Measurements from ENCODE around the gene PDE4D. TPM values are rescaled to one million over a fixed set of nuclear protein-coding genes. Genes with fewer than 3 reads are reported as not detected.

PDE4D gene
- polyA plus RNA-seq, 1 donor = 40.8 TPM

DNA sequence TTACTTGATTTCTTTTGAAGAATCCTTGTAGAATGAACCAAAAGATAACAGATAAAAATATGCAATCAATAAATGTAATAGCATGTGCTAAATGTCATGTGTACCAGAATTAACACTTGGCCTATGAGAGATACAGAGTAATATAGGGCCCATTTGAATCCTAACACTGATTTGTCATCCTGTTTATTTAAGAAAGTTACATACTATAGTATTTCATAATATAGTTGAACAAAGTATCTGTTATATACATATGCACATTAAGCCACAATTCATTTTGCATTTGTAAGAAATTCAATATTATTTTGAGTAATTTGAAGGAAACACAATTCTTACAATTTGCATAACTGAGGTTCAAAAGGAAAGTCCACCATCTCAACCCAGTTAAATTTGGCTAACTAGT is 389.5 kb downstream of the PDE4D start:
- DNase-seq = no peak

DNA sequence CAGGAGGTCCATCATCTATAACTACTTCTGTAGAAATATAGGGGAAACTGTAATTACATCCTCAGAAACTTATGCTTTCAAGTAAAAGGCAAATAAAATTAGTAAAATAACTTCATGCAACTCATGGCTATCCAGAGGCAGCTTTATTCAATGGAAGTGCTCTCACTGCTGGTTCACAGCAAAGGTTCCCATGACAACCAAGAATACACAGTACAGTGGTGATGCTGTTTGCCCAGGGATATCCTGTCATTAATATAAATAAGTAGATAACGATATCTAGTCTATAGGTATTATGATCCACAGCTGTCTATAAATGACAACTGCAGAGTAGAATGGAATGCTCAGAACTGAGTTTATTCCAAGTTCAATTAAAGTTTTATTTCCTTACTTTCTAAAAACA is 390.3 kb downstream of the PDE4D start:
- no peak for DNase-seq

DNA sequence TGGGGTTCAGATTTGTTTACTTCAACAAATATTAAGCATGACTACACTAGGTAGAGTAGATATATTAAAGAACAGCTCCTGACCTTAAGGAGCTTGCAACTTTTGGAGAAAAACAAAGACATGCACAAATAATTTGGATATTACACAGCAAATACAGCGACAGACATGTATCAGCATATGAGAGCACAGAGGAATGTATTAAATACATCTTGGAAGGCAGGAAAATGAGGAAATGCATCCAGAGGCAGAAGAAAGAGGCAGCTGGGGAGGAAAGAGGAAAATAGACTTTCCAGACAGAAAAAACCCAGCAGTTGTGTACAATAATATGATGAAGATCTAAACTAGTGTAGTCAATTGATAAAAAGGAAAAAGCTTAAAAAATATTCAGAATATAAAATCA is 392.2 kb downstream of the PDE4D start:
- no peak for DNase-seq

DNA sequence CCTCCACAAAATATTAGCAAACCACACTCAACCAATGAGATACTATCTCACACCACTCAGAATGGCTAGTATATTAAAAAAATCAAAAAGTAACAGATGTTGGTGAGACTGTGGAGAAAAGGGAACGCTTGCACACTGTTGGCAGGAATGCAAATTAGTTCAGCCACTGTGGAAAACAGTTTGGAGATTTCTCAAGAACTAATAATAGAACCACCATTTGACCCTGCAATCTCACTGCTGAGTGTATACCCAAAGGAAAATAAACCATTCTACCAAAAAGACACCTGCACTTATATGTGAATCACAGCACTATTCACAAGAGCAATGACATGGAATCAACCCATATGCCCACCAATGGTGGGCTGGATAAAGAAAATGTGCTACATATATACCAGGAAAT is 393.5 kb downstream of the PDE4D start:
- DNase-seq = no peak

DNA sequence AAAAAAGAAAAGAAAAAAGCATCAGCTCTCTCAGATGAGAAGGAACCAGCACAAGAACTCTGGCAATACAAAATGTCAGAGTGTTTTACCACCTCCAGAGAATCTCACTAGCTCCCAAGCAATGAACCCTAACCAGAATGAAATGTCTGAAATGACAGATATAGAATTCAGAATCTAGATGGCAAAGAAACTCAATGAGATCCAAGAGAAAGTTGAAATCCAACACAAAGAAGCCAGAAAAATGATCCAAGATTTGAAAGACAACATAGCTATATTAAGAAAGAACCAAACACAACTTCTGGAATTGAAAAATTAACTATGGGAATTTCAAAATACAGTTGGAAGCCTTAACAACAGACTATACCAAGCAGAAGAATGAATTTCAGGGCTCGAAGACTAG is 396.3 kb downstream of the PDE4D start:
- DNase-seq = no peak

DNA sequence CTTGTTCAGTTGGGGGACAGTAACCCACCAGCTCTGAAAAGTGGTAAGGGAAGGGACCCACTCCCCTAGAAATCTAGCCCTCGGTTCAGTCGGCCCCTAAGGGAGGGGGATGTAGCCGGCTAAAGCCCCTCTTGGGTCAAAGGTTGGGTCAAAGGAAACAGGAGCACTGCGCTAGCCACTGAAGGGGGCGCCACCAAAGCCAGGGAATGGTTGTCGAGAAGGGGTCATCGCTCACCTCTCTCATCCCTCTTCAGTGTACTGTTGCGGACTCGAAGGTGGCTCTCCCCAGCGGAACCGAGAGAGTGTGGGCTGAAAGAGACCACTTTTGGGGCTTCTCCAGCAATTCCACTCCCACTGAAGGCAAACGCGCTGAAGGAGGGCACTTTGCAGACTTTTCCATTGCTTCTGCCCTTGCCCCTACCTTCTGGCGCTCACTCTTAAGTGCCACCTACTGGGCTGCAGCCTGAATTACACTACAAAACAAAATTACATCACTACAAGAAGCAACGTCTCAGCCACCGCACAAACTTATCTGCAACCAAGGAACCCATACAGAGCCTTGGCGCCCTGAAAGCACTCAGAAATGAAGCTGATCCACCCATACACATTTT is 396.9 kb downstream of the PDE4D start:
- DNase-seq = no peak

DNA sequence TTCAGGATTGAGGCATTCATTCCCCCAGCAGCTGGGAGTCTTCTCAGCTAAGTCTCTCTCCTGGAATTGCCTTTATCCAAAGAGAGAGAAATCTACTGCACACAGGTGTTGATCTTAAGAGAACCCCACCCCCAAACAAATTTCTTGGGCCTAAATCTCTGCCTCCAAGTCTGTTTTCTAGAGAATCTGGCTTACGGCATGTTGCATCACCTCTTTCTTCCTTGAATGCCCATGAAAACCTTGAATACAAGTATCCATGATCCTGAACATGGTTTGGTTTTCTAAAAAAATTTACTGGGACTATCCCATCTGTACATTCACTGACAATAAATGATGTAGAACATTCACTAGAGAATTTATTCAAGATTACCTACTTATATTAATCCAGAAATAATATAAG is 401.6 kb downstream of the PDE4D start:
- no peak for DNase-seq

DNA sequence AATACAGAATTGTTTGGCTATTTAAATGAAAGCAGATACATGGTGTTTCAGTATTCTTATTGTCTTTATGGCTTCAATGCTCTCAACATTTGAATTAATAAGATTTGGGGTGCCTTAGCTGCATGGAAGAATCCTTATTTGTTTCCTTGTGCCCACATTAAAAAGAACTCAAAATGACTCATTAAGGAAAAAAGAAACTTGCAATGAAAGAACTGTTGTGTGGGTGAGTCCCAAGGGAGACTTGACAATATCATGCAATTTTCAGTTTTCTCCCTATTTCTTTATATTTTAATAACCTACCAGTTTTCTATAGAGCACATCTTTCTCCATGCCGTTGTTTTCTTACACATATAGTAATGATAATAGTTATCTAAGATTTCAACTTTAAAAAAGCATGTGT is 404.0 kb downstream of the PDE4D start:
- no peak for DNase-seq

DNA sequence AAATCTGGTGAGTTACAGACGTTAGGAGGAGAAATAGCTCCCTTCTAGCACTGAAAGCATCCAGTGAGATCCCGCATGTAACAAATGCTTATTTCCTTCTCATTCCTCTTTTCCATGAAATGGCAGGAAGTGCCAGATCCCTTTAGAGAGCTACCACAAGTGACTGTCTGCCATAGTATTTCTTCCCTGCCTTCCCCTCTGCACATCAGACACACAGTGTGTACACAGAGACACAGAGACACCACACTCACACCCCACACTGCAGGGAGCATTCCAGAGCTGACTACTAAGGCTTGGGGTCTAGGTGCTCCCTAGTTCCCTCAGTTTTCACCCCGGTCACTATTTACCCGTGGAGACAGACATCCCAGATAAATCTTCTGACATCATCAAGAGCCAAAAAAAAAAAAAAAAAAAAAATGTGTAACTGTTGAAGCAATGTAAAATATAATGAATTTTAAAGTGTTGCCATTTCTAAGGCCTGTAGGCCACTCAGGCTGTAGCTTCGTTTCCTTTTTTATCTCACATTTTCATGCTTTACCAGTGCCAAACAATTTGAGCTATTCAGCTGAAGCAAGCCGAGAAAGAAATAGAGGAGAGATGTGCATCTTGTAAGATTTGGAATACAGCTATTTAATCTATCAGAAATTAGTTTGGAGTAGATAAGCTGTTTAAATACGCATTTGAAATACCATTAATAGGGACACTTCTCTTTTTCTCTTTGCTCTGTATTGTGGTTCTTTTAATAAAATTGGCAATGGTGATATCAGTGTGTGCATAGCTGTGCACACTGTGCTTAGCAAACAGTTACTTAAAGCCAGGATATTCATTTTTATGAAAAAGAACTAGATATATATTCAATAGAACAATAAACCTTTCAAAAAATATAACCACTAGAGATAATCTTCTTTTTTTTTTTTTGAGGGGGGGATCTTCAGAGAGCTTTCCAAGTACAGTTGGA is 405.5 kb downstream of the PDE4D start:
- DNase-seq = no peak

DNA sequence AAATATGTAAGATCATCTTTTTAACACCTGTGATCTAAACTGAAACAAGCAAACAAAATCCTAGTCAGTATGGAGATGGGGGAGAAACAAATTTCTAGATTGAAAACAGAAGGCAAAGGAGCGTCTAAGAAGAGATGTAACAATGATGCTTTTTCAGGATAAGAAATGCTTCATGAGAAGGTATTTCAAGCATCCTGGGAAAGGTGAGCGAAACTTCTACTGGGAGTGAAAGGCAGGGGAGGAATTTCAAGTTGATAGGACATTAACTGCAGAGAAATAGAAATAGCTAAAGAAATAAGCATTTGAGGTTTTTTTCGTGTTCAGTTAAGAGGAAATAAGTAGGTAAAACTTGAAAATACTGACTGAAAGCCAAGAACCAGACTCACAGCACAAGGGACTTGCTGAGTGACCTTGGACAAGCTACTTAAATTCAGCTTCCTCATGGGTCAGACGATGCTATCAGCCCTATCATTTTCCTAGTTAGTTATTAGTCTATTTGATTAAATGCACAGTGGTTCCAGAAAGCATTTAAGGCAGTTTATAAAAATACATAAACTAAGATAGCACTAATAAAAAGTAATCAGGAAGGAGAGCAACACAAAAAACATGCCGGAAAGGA is 406.3 kb downstream of the PDE4D start:
- DNase-seq = no peak

DNA sequence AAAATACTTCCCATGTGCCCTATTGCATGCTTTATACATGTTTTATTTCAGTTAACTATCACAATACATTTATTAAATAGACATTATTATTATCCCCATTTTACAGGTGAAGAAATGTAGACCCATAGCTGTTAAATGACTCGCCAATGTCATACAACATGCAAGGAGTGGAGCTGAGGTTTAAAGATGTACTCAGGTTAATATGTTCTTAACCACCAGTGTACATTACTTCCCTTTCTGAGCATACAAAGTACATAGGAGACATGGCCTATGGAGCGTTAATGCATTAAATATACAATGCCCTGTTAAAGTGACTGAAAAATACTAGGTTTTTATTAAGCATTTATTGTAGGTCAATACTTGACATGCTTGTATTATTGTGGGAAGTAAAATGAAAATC is 407.0 kb downstream of the PDE4D start:
- no peak for DNase-seq

DNA sequence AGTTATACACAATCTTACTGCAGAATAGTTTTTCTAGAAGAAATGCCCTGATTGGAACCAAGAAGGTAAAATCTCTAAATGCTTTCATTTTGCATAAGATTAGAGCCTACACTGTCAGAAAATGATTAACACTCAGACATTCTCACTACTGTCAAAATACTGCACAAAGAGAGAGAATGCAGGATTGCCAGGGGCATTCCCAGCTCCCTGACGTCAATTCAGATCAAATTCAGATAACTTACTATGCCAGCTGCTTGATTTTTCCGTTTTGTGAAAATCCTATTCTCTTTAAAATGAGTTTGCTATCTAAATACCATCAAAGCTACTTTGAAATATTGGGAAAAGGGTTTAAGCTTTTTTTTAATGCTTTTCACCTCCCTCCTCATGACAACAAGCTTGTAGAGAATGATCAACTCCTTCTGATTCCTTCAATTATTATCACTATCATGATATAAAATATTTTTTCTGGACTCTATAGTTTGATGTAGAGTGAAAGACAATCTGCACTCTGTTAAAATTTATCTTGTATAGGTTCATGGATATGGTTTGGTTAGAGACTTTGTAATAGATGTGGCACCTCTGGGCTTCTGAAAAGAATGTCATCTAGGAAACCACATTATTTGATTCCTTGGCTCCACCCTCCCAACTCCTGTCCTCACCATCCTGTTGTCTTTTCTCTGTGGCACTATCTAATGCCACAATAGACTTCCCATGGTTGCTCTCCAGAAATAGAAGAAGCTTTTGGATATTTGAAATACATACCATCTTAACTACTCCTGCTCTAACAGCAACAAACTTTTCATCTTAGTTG is 407.7 kb downstream of the PDE4D start:
- DNase-seq = no peak

DNA sequence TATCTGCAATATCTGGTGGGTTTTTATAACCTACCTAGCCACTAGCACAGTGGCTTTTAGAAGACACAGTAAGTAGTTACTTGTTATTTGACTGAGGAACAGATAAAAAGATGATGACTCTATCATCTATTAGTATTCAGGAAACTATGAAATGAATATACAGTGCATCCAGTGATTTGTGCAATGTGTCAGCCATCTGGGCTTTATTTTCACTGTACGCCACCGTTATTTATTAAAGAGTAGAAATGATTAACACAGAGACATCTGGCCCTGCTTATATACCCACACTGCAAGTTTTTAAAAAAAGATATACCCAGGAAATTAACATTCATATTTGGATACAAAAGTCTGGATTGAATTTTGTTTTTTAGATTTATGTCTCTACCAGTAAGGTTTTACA is 408.4 kb downstream of the PDE4D start:
- DNase-seq = no peak

DNA sequence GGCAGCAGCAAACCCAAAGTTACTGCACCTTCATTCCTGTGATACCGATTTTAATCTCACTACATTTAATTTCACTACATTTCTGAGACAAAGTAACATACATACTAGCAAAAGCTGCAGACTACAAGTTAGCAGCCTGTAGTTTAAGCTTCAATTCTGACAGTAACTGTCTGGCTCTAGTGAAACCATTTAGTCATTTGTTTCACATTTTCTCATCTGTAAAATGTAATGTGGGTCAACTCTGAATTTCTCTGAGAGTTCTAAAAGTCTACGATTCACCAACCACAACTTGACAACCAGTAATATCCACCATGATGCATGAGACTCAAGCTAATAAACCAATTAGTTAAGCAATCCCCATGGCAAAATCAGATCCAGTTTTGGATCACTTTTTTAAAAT is 408.9 kb downstream of the PDE4D start:
- no peak for DNase-seq

DNA sequence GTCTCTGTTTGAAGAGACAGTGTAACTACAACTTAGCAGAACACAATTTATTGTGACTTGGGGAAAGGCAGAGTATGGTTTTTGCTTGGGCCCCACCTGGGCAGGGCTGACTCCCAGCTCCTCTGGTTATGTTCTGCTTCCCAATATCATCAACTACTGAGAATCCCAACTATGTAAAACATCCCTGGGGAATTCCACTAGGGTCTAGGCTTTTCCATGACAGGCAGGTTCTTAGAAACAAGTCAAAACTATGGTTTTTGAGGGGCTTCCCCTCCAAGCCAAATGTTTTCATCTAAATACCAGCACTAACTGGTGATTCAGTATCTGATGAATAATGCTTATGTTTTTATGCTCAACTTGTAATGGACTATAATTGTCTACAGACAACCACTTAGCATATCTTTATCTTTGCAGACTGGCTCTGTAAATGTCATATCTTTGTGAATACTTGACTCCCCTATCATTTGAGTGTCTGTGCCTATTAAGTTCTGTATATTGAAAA is 409.5 kb downstream of the PDE4D start:
- no peak for DNase-seq

DNA sequence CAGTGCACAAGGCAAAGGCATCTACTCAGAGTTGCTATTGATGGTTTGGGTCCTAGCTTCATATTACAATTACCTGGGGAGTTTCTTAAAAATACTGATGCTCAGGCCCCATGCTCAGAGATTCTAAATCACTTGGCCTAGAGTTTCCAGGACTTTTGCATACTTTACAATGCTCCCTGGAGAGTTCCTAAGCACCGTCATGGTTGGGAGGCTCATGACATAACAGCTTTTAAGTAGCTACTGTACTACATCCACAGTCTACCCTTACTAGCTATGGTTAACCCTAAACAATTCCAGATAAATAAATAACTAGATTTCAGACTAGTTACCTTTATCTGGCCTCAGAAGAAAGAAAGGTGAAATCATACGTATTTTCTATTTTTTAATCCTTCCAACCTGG is 414.4 kb downstream of the PDE4D start:
- DNase-seq = no peak

DNA sequence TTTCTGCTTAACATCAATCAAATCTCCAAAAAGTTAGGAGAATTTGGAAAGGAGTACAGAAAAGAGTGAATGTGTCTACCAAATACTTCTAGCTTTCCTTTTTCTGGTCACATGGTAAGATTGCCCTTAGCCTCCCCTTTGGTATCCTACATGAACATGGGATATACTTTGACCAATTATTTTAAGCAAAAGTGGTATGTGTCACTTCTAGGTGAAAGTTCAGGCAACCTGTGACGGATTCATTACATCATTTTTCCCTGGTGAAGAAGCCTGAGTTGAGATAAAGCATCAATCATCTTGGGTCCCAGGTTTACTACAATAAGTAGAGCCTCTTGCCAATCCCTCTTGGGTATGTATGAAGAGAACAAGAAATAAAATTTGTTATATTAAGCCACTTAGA is 419.2 kb downstream of the PDE4D start:
- no peak for DNase-seq

DNA sequence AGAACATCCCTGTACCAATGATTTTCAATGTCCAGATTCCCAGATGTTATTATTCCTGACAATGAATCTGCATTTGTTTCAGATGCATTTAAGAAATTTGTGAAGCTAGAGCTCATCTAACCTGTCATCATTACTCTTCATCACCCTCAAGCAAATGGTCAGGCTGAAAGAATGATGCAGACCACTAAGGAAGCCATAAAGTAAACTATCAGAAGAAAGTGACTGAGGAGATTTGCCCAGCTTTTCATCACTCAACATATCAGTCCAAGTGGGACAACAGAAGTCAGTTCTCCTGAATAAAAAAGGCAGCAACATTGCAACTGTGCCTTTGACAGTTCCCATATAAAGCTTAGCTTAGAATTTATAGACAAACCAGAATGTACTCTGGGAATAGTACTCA is 419.9 kb downstream of the PDE4D start:
- no peak for DNase-seq

DNA sequence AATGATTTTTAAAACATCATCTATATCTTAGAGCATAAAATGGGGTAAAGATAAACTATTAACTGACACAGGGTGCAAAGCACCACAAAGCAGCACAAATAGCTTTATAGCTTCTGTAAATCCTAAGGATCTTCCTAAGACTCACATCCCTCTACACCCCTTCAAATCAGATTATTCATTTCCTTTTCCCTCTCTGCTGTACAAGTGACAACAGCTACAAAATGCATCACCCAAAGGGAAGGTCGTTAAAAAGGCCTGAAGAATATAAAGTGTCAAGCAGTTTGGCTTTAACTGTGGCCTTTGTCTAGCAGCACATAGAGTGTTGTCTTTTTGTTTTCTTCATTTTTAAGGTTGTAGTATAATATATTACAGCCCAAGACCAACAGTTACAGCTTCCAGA is 422.1 kb downstream of the PDE4D start:
- no peak for DNase-seq

DNA sequence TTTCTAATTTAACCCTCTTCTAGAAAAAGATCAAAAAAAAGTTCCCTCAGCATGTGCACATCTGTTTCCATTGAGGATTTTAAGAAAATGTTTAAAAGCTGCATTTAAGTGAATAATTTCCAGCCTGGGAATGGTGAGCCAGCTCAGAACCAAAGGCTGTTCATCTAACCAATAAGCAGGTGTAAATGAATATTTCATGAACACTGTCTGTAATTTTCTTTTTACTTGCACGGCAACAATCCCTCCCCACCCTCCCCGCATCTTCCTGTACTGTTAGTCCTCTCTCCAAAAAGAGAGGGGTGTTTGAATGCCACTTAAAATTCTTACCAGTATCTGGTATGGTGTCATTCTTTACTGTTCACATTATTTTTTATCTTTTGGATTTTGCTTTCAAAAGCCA is 425.6 kb downstream of the PDE4D start:
- no peak for DNase-seq

DNA sequence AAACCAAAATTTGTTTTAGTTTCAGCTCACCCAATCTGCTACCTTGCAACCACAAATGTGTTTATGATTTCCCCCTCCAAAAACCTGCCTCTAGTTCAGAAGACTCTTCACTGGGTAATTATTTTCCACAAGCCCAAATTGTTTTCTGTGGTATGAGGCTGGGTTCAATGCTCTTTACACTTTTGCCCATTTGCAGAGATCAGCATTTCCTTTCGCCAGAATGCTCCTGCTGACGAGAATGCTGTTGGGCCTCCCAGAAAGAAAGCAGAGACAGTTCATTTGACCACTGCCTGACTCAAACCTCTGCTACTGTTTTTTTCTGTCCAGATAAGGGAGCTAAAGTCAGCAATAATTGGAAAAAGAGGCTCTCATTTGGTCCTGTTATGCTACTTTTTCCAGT is 427.3 kb downstream of the PDE4D start:
- no peak for DNase-seq

DNA sequence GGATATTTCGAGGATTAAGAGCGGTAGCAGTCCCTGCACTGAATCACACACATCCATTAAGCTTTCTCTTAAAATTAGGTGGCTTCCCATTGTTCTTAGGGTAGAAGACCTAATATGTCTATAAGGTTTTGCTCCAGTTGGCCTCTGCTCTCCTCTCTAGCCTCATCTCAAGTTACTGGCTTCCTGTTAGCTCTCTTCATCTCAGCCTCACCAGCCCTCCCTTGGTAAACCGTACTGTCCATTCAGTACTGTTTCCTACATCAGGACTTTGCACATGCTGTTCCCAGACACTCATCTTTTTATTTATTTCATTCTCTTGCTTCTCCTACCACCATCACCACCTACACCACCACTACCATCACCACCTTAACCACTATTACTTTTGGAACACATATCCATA is 428.6 kb downstream of the PDE4D start:
- DNase-seq = no peak

Measured in hindlimb muscle (tissue), 1 donor.